Frontal cortex (tissue), 4 donors: ENCODE measurements around the gene CFAP157. TPM values are rescaled to one million over a fixed set of nuclear protein-coding genes. Genes with fewer than 3 reads are reported as not detected.
A peak's percentile ranks its signal among the peaks of the same experiment; 100 is the strongest.

Experiments
- DNase-seq, 2 donors: peaks; one replicate each; pipeline ENCODE4 v3.0.0; 2012; ENCODE audit warnings: low spot score in 2 of 2
- FAIRE-seq: peaks from 2 replicates; lab custom pipeline; 2012; peaks lifted over from hg19 to GRCh38; lab: Jason Lieb, UNC
- total RNA-seq: library from RNA; depleted of rRNA; stranded (reverse); fragments of >200 nt; gene quantifications from one replicate; pipeline ENCODE4 v1.2.3, GENCODE V29; 2014
- donor health status: control.
- donor health status: control.
- donor health status: control.

Gene CFAP157
- total RNA-seq, 1 donor from 2014 or later = not detected

DNA sequence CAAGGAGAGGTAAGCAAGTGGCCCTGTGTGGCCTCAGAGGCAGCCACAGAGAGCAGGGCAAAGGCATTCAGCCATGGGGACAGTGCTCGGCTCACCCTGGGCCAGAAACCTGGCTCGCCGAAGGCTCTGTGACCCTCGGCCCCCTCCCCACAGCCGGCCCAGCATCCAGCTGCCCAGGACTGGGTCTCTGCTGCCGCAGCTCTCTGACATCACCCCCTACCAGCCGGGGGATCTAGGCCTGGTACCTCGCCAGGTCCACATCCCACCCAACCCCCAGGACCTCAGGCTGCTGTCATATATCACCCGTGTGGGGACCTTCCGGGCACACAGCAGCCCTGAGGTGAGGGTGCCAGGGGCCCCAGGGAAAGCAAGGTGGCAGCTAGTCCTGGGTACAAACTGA is 6.1 kb downstream of the CFAP157 start:
- DNase-seq = no peak
- no peak for FAIRE-seq

DNA sequence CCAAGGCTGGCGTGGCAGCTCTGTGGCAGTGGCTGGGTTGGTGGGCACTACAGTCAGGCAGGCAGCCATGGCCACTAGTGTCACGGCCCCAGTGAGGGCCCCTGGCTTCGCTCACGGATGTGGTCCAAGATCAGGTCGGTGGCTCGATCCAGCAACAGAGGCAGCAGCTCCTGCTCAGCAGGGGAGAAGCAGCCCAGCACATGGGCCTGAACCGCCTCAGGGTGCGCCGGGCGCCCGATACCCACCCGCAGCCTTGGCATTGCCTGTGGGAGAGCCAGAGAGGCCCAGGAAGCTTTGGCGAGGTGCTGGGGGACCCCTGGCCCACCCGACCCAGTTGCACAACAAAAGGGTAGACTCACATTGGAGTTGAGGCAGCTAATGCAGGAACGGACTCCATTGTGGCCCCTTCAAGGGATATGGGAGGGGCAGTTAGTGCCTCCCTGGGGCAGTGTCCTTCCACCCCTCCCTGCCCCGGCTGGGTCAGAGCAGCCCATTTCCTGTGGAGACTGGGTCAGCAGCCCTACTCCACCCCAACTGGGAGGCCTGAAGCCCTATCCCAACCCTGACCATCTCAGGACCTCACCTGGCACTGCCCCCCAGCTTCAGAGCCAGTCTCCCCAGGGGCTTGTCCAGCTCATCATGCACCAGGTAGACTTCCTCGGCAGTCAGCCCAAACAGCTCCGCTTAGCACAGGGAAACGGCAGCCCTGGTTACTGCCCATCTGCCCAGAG is 7.4 kb downstream of the CFAP157 start:
- FAIRE-seq = no peak
- DNase-seq = no peak

DNA sequence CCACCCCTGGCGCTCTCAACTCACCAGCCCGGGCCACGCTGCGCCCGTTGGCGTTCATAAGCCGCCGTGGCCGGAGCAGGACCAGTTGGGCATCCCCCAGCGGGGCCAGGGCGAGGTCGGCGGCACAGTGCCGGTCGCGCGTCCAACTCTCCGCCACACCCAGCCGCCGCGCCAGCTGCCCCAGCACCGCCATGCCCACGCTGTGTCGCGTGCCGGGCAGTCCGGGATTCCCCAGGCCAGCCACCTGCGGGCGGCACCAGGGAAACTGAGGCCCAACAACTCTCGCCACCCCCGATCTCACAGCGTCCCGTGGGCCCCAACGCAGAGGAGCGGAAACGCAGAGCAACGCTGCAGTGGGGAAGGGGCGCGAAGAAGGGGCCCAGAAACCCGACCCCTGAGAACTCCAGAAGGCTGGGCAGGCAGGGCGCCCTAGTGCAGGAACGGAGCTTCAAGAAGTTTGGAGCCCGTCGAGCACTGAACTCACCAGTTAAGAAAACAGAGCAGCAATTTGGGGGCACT is 8.2 kb downstream of the CFAP157 start:
- DNase-seq (peak in 1 of 2 donors; percentile 49), FAIRE-seq (no peak)

DNA sequence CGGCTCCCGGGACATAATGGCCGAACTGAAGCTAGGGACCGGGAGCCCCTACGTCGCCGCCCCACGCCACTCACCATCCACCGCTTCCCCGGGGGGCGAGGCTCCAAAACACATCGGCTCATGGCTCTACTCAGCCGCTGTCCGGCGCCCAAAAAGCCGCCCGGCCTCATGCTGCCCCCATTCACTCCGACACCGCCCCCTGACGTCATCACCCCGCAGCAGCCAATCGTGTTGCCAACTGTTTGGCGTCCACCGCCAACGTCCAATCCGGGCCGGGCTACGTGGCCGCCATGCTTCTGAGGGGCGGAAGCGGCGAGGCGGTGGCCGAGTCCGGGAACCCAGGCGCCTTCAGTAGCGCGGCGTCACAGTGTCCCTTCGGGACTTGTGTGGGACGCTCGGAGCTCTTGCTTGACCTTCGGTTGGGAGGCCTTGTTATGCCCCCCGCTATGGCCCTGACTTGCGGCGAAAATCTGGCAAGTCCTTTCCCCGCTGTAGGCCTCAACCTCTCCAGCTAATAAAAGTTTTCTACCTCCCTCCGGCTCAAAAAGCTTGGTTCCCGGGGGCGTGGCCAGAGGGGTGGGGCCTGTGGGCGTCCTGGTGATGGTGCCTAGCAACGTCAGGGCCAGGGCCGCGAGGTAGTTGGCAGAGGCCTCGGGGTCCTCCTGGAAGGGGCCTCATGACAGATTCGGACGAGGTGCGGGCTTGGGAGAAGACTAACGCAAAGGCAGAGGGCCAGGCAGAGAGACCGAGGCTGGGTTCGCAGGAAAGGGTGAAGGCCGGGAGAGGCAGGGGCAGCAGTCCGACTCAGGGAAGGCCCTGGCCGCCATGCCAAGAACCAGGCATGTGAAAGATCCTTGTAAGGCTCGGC is 8.9 kb downstream of the CFAP157 start, which contains the start of the genes PTRH1 and TTC16:
TSS of gene PTRH1 (minus strand) at position 194 of the 868 bp plus-strand sequence. CDS start at position 170, 24 bp downstream.
TSS of gene TTC16 (plus strand) at position 610 of the 868 bp plus-strand sequence. CDS start at position 677, 67 bp downstream.
- DNase-seq = peak; percentile 99 to 100

DNA sequence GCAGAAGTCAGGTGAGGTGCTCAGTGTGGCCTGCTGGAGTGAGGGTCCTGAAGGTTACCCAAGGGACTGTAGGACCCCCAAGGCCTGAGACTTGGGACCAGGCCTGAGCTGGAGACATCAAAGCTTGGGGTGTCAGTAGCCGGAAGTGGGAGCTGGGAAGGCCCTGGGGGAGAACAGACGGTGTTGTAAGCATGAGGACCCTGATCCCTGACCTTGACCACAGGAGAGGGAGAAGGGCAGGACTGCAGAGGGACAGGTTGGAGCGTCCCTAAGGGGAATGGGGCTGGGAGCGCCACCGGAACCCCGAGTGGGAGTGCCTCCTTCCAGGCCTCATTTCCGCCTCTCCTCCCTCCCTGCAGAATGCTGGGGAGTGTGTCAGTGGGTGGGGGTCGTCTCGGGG is 9.6 kb downstream of the CFAP157 start:
- FAIRE-seq = no peak
- DNase-seq = no peak

More for the DNA sequence above, 8.9 kb downstream of the CFAP157 start, which contains the start of the genes PTRH1 and TTC16:
- FAIRE-seq = peak; percentile 84

DNA sequence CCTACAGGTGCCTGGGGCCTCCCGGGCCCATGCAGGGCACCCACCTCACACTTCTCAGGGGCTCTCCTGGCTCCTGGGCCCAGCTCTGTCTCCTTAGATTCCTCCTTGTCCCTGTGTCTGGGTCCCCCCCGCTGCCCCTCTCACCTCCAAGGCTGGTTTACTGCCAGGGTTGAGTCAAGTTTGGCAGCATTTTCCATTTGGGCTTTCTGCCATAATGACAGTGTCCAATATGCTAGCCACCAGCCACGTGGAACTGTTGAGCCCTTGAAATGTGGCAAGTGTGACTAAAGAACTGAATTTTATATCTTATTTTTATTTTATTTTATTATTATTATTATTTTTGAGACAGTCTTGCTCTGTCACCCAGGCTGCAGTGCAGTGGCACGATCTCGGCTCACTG is 11.0 kb downstream of the CFAP157 start:
- FAIRE-seq (no peak), DNase-seq (no peak)

DNA sequence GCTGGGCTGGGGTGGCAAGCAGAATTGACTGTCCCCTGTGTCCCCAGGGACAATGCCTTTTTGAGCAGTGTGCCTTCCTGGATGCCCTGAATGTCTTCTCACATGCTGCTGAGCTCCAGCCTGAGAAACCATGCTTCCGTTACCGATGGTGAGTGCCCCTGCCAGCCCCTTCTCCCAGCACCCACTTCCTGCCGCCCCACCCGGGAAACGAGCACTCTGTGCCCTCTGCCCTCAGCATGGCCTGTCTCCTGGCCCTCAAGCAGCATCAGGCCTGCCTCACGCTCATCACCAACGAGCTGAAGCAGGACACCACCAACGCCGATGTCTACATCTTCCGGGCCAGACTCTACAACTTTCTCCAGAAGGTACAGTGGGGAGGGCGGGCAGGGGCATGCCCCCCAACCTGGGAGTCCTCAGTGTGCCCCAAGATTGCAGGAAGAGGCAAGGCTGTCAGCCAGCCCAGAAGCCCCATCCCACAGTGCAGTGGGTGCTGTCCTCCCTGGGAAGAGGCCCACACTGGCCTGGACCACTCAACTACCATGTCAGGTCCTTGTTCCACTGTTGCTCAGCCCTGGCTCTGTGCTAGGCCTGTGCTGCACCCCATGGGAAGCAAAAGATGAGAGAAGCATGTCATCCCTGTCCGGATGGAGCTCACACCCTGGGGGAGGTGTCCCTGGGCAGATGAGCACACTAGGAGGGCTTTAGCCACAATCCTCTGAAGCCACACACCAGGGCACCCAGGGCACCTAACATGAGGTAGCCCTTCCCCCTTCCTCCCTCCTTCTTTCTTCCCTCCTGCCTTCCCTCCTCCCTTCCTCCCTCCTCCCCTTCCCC is 13.5 kb downstream of the CFAP157 start:
- no peak for FAIRE-seq

DNA sequence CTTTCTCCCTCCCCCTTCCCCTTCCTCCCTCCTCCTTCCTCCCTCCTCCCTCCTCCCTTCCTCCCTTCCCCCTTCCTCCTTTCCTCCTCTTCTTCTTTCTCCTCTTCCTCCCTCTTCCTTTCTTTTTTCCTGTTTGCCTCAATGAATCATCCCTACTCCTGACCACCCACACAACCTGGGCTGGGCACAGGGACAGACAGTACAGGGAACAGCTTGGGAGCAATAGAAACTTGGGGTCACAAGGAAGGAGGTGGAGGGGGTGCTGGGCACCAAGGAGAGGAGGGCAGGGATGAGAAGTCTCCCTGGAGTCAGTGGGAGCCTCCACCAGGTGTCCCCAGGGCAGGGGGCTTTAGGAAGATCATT is 14.1 kb downstream of the CFAP157 start:
- no peak for FAIRE-seq
- DNase-seq = no peak

More for the DNA sequence above, 13.5 kb downstream of the CFAP157 start:
- DNase-seq = no peak

DNA sequence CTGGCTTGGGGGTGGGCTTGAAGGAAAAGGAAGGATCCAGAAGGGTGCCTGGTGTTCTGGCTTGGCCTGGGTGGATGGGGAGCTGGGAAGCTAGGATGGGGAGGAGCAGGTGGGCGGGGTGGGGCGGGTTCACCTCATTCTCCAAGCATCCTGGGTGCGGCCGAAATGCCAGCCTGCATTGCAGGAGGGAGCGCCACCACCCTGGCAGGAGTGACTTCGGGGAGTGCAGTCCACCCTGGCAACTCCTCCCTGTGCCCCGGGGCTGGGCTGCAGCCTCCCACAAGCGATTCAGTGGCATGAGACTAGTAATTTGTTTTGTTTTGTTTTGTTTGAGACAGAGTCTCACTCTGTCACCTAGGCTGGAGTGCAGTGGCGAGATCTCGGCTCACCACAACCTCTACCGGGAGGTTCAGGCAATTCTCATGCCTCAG is 14.6 kb downstream of the CFAP157 start:
- DNase-seq = no peak
- FAIRE-seq = no peak

DNA sequence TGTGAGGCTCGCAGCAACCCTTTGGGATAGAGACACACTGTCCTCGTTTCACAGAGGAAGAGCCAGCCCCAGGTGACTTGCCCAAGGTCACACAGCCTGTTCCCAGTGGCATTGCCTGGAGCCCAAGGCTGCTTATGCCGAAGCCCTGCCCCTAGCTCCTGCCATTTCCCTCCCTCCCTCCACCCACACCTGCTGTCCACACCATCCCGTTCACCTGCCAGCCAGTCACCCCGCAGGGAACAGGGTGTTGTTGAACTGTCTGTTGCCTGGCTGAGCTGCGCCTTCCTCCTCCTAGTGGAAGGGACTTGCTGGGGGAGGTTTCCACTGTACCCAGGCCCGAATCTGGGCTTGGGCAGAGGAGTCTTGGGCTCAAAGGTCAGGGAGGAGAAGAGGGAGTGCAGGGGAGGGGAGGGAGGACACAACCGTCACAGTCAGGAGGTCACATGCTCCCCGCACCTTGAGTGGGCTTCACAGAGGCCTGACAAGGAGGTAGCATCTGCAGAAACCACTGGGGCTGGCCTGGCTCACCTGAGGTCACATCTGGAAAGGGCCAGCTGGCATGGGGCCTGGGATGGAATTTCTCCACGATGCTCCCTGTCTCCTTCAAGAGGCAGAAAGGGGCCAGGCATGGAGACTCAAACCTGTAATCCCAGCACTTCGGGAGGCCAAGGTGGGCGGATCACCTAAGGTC is 15.4 kb downstream of the CFAP157 start:
- FAIRE-seq = no peak
- DNase-seq = no peak

DNA sequence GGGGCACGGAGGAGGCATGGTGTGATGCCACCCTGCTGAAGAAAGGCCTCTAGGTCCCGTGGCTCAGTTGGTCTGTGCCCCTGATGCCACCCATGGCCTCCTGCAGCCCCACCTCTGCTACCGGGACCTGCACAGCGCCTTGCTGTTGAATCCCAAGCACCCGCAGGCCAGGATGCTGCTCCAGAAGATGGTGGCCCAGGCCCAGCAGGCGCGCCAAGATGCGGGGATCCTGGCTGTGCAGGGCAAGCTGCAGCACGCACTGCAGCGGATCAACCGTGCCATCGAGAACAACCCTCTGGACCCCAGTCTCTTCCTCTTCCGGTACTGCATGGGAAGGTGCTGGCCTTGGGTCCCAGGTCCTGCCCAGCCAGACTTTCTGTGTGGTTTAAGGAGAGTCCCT is 16.2 kb downstream of the CFAP157 start:
- FAIRE-seq = no peak
- DNase-seq = no peak

DNA sequence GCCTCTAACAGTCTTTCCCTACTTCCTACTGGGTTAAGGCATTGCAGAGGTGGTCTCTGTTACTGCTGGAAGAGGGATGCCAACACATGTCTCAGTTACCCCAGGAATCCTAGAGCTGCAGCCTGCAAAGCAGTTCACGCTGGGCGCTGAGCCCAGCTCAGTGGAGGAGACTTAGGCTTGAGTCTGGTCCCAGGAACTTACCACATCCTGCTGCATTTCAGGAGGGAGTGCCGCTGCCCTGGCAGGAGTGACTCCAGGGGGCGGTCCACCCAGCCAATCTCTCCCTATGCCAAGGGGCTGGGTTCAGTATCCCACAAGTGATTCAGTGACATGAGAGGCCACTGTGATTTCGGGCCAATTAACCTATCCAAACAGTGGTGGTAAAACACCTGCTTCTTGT is 16.7 kb downstream of the CFAP157 start:
- DNase-seq (no peak), FAIRE-seq (no peak)

DNA sequence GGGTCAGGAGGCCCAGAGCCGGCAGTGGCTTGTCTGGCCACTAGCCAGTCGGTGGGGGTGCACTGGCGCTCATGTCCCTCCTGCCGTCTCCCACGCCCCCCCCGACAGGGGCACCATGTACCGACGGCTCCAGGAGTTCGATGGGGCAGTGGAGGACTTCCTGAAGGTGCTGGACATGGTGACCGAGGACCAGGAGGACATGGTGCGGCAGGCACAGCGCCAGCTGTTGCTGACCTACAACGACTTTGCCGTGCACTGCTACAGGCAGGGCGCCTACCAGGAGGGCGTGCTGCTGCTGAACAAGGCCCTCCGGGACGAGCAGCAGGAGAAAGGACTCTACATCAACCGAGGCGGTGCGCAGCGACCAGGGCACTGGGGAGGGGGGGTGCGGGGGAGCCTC is 17.2 kb downstream of the CFAP157 start:
- DNase-seq = no peak
- FAIRE-seq = no peak

DNA sequence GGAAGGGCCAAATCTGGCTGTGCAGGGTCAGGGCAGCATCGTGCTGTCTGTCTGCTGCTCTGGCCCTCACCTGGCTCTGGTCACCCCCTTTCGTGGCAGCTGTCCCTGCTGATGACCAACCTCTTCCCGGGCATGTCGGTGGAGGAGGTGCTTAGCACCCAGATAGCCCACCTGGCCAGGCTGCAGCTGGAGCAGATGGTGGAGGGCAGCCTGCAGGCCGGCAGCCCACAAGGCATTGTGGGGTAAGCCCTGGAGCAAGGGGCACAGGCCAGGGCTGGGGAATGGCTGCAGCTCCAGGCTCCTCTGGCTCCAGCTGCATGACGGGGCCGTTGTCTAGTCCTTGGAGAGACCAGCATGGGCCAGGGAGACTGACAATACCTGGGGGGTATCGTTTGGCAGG is 20.1 kb downstream of the CFAP157 start:
- FAIRE-seq (no peak), DNase-seq (no peak)

DNA sequence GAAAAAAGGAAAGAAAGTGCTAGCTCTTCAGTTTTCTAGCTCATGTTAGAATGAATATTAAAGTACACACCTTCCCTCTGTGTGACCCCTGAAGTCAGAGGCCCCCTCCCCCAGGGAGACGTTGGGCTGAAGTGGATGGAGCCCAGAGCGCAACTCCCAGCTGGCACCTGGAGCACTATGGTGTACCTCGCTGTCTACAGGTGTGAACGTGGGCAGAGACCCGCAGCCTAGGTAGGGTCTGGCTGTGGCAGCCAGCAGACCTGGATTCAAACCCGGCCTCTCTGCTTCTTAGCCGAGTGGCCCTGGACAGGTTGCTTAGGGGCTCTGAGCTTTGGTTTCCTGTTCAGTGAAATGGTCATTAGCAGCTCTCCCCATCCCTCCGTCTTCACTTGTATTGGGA is 22.0 kb downstream of the CFAP157 start:
- no peak for FAIRE-seq
- DNase-seq = no peak

DNA sequence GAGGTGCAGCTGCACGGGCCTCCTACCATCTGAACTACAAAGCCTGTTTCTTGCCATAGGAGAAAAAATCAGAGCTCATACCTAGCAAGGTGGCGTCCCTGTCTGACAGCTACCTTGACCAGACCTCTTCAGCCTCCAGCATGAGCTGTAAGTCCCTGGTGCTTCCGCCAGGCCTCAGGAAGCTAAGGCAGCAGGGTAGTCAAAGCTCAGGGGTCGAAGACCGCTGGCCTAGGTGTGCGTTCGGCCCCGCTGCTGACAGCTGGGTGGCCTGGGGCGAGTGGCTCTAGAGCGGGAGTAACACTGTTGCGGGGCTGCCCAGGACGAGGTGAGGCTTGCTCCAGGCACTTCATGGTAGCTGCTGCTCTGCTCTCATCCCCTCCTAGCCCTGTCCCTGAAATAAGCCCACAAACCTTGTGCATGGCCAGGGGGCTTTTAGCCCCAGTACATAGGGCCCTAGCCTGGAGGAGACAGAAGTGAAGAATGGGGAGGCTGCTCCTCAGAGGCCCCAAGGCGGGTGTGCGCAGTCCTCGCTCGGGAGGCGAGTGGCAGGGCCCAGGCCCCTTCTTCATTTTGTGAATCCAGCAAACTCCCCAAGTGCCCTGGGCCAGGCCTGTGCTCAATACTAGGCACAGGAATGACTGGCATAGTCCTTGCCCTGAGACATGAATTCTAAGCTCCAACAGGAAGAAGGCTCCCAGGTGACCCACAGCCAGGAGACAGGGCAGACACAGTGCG is 22.9 kb downstream of the CFAP157 start:
- DNase-seq = no peak
- no peak for FAIRE-seq

DNA sequence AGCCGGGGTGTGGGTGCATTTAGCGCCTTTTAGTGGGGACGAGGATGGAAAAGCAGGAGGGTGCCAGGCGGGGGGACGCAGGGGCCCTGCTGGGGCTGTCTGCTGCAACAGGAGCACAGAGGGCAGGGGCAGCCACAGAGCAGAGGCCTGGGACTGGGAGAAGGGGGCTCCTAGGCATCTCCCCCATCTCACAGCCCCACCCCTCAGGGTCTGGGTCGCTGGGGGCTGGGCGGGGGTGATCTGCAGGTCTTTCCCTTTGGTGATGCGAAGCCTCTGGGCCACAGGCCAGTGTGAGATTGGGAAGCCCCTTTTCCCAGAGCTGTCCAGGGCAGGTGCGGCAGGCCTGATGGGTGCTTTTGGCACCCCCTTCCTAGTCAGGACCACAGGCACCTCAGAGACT is 23.5 kb downstream of the CFAP157 start:
- no peak for FAIRE-seq
- DNase-seq = no peak

DNA sequence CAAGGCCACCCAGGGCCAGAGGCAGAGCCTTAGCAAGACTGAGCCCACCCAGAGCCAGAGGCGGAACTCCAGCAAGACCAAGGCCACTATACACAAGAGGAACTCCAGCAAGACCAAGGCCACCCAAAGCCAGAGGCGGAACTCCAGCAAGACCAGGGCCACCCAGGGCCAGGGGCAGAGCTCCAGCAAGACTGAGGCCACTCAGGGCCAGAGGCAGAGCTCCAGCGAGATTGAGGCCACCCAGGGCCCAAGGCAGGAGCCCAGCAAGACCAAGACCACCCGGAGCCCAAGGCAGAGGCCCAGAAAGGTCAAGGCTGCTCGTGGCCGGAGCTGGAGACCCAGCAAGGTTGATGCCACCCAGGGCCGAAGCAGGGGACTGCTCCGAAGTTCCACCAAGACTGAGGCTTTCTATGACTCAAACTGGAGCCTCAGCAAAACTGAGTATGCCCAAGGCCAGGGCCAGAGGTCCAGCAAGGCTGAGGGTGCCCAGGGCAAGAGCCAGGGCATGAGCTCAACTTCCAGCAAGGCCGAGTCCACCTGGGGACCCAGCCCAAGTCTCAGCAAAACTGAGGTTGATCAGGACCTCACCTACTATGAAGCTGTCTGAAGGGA is 24.1 kb downstream of the CFAP157 start:
- no peak for FAIRE-seq
- no peak for DNase-seq
